Activated CD4-positive, alpha-beta T cell treated with anti-CD3 and anti-CD28 coated beads for 36 hours (primary cell): ENCODE measurements around the gene VASH1. TPM values are rescaled to one million over a fixed set of nuclear protein-coding genes. Genes with fewer than 3 reads are reported as not detected.

ENCODE experiments used
- ATAC-seq: fragments of 200-7000 bp; cut with Tn5 transposase; one replicate; pipeline ENCODE4 v1.10.0; 2021; ENCODE audit warnings: mild to moderate bottlenecking, moderate library complexity
- CTCF ChIA-PET: fragments of 350-600 bp; sonication (Branson Sonifier 250); formaldehyde crosslinking; loops from one replicate; lab custom pipeline; 2021; ENCODE audit warnings: antibody characterized with exemption; lab: Charles Lee
- POLR2A ChIA-PET: fragments of 350-600 bp; sonication (Branson Sonifier 250); formaldehyde crosslinking; loops from one replicate; lab custom pipeline; 2021; ENCODE audit warnings: antibody characterized with exemption, inconsistent platforms; lab: Charles Lee
- DNase-seq: peaks from one replicate; pipeline ENCODE4 v3.0.0-alpha.2; 2020
- H3K27ac Mint-ChIP-seq: one replicate; pipeline ENCODE4 v1.8.0; 2021; ENCODE audit warnings: mixed read lengths
- H3K27me3 Mint-ChIP-seq: one replicate; pipeline ENCODE4 v1.8.0; 2021; ENCODE audit warnings: mixed read lengths
- H3K36me3 Mint-ChIP-seq: one replicate; pipeline ENCODE4 v1.8.0; 2021; ENCODE audit warnings: low read depth, mixed read lengths
- H3K4me1 Mint-ChIP-seq: one replicate; pipeline ENCODE4 v1.8.0; 2021; ENCODE audit warnings: mixed read lengths
- H3K4me3 Mint-ChIP-seq: one replicate; pipeline ENCODE4 v1.8.0; 2021; ENCODE audit warnings: mild to moderate bottlenecking, moderate library complexity, mixed read lengths
- H3K9me3 Mint-ChIP-seq: one replicate; pipeline ENCODE4 v1.8.0; 2021; ENCODE audit warnings: low read depth, mixed read lengths
- intact Hi-C, 2 experiments: fragments of 100-400 bp; cut with DNase I in 1 of 2; cut with micrococcal nuclease in 1 of 2; formaldehyde crosslinking; loops; one replicate each; pipeline versions ENCODE4 v1.14.2 to v1.15.1; 2022 to 2024; cut with DNase I, micrococcal nuclease
- total RNA-seq, 2 experiments: library from RNA; stranded (reverse); gene quantifications; one replicate each; pipeline ENCODE4 v1.2.3, GENCODE V29; 2021

Gene VASH1
- total RNA-seq, 2 experiments from 2014 or later: 4.0 to 5.3 TPM

DNA sequence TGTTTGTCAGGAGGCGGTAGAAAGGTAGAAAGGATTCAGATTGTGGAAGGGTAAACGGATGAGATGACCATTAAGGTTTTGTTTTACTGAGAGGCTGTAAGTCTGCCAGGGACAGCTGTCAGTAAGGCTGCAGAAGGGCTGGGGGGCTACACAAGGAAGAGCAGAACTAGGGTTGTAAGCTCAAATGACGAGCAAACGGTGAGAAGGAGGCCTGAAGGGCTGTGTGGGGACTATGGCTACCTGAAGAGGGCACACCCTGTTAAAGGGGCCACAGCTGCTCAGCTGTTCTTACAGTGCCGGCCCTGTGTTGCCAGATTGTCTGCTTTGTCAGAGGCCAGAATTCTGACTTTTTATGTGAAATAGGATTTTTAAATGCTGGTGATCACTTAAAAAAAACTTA, 19.1 kb downstream of the VASH1 start:
- intact Hi-C loops: no loop called here
- peak overlapping the region; percentile 29 for H3K27ac Mint-ChIP-seq
- peaks cover 32% of the 10 kb centered on the region for H3K4me1 Mint-ChIP-seq
- H3K9me3 Mint-ChIP-seq: no peaks in the 10 kb centered on the region
- no peak overlapping the region for H3K4me3 Mint-ChIP-seq
- CTCF ChIA-PET: interaction anchor here (0.6 kb wide), 1 partner anchor 252 kb away, joined by 4 read pairs; no protein-coding TSS in a partner anchor
- DNase-seq (no peak), ATAC-seq (no peak)
- peaks cover 12% of the 10 kb centered on the region for H3K36me3 Mint-ChIP-seq
- no peaks in the 10 kb centered on the region for H3K27me3 Mint-ChIP-seq
- POLR2A ChIA-PET: no interaction called here

GRCh38 chr14:76780875-76781647, 19.8 kb downstream of the VASH1 start:
- peak overlapping the region; percentile 29 for H3K27ac Mint-ChIP-seq
- no peak overlapping the region for H3K4me3 Mint-ChIP-seq
- ATAC-seq: no peak
- ChIA-PET CTCF (interaction anchor here (0.8 to 1.1 kb wide), 2 partner anchors 65 to 127 kb away, joined by 4 read pairs; no protein-coding TSS in a partner anchor), POLR2A (no interaction called here)
- intact Hi-C loops: no loop called here
- no peak for DNase-seq
- H3K4me1 Mint-ChIP-seq: peaks cover 32% of the 10 kb centered on the region
- H3K27me3 Mint-ChIP-seq: no peaks in the 10 kb centered on the region
- H3K9me3 Mint-ChIP-seq: no peaks in the 10 kb centered on the region
- peaks cover 12% of the 10 kb centered on the region for H3K36me3 Mint-ChIP-seq

DNA sequence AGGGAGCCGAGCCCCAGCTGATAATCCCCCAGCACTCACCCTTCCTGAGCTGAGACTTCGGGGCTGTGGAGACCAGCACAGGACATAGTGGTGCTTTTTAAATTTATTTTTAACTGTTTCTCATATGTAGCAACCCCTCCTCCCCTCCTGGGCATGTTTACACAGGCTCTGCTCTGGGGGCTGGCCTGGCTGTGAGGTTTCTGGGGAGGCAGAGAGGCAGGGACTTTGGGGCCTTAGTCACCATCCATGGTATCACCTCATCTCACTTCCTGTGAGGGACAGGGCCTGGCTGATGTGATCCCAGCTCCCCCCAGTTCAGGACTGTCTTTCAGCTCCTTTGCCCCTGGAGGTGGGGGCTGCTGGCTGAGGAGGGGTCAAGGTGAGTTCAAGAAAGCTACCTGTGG, 20.4 kb downstream of the VASH1 start:
- intact Hi-C loops: no loop called here
- no peaks in the 10 kb centered on the region for H3K27me3 Mint-ChIP-seq
- no peaks in the 10 kb centered on the region for H3K9me3 Mint-ChIP-seq
- CTCF ChIA-PET: interaction anchor here (0.8 to 1.1 kb wide), 2 partner anchors 66 to 128 kb away, joined by 4 read pairs; no protein-coding TSS in a partner anchor
- peaks cover 32% of the 10 kb centered on the region for H3K4me1 Mint-ChIP-seq
- DNase-seq: peak; percentile 34
- no peak overlapping the region for H3K27ac Mint-ChIP-seq
- POLR2A ChIA-PET: no interaction called here
- ATAC-seq: peak; percentile 44
- H3K4me3 Mint-ChIP-seq: no peak overlapping the region
- peaks cover 16% of the 10 kb centered on the region for H3K36me3 Mint-ChIP-seq

GRCh38 chr14:76782115-76782884, 21.0 kb downstream of the VASH1 start:
- ChIA-PET POLR2A (no interaction called here), CTCF (interaction anchor here (0.6 to 8.0 kb wide), 7 partner anchors 12 to 128 kb away, joined by 3 to 88 read pairs (median 5); partner anchors contain the start of gene ANGEL1)
- peaks cover 32% of the 10 kb centered on the region for H3K4me1 Mint-ChIP-seq
- DNase-seq (no peak), ATAC-seq (no peak)
- no peak overlapping the region for H3K4me3 Mint-ChIP-seq
- no peaks in the 10 kb centered on the region for H3K9me3 Mint-ChIP-seq
- peaks cover 22% of the 10 kb centered on the region for H3K36me3 Mint-ChIP-seq
- no peaks in the 10 kb centered on the region for H3K27me3 Mint-ChIP-seq
- intact Hi-C loops: no loop called here
- H3K27ac Mint-ChIP-seq: peak overlapping the region; percentile 93

DNA sequence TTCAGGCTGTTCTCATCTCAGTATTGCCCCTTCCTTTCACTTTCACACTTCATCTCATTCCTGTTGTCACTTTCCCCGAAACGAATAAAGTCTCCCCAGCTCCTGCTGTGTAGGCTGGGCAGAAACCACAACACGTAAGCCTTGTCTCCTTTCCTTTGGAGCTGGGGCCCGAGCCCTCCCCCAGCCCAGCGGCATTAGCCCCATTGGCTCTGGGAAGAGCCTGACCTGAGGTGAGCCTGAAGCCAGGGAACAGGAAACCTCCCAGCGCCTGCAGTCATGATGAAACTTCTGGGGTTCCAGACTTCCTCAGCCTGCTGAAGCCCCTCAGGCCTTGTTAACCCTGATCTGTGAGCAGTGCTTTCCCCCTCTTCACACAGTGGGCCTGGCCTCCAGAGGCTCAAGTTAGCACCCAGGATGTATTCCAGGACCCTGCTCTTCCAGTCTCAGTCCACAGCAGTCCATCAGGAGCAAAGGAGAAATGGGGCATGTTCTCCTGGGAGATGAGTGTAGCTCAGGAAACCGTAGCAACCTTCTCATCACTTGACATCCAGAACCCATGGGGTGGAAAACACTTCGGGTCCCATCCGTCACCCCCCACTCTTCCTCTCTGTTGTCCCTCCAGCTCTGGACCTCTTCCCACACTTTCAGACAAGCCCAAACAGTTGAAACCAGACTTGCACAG, 21.8 kb downstream of the VASH1 start:
- DNase-seq (peak; percentile 41), ATAC-seq (peak; percentile 66)
- intact Hi-C loops: no loop called here
- Mint-ChIP-seq H3K36me3 (peaks cover 22% of the 10 kb centered on the region), H3K4me1 (peaks cover 32% of the 10 kb centered on the region), H3K27me3 (no peaks in the 10 kb centered on the region), H3K27ac (peak overlapping the region; percentile 93), H3K9me3 (no peaks in the 10 kb centered on the region), H3K4me3 (no peak overlapping the region)
- CTCF ChIA-PET: interaction anchor here (0.6 to 8.0 kb wide), 11 partner anchors 13 to 241 kb away, joined by 3 to 88 read pairs (median 4); partner anchors contain the start of gene ANGEL1
- POLR2A ChIA-PET: no interaction called here

DNA sequence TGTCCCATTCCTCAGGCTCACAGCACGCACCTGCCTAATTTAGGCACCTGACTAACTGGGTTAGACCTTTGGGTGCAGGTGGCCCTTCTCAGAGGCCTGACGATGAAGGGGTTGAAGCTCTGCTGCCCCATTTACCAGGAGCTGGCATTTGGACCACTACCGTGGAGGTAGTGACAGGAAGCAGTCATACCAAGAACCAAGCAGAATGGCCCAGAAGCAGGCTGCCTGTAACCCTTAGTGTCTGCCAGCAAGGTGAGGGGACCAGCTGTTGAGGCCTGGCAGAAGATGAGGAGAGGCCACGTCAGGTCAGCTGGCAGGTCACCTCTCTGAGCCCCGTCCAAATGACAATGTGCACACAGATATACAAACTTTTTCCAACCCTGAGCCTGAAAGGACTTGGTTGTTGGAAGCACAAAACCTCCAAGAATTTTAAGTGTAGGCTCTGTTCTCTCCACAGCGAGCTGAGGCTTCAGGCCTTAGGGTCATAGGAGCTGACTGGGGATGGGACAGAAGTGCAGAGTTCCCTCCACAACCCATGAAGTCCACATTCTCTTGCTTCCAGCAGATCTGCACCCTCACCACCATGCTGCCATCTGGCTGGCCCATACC, 23.1 kb downstream of the VASH1 start:
- ATAC-seq (no peak), DNase-seq (no peak)
- Mint-ChIP-seq H3K9me3 (no peaks in the 10 kb centered on the region), H3K36me3 (peaks cover 27% of the 10 kb centered on the region), H3K4me1 (peaks cover 32% of the 10 kb centered on the region), H3K4me3 (no peak overlapping the region), H3K27me3 (no peaks in the 10 kb centered on the region), H3K27ac (no peak overlapping the region)
- ChIA-PET POLR2A (no interaction called here), CTCF (interaction anchor here (0.6 to 8.0 kb wide), 18 partner anchors 8 to 662 kb away, joined by 3 to 88 read pairs (median 4); partner anchors contain the start of gene ANGEL1)
- intact Hi-C loops: loop anchor here (1.0 kb wide), 1 partner anchor 74 kb away; no protein-coding TSS in a partner anchor

DNA sequence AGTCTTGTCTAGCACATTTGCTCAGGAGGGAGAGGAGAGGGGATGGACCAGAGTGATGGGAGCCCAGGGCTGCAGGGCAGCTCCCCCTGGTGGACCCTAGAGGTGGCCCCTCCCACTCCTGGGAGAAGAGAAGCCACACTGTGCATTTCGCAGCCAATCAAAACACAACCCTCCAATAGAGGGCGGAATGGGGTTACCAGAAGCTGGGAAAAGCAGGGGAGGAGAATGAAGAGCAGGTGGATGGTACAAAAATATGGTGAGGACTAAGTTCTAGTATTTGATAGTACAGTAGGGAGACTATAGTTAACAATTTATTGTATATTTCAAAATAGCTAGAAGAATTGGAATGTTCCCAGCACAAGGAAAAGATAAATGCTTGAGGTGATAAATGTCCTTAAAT, 23.6 kb downstream of the VASH1 start:
- Mint-ChIP-seq H3K4me1 (peaks cover 32% of the 10 kb centered on the region), H3K4me3 (no peak overlapping the region), H3K27ac (no peak overlapping the region), H3K9me3 (no peaks in the 10 kb centered on the region), H3K27me3 (no peaks in the 10 kb centered on the region), H3K36me3 (peaks cover 27% of the 10 kb centered on the region)
- peak; percentile 81 for DNase-seq
- CTCF ChIA-PET: interaction anchor here (0.6 to 8.0 kb wide), 22 partner anchors 9 to 661 kb away, joined by 3 to 88 read pairs (median 4); partner anchors contain the start of gene ANGEL1
- intact Hi-C loops: loop anchor here (1.0 kb wide), 1 partner anchor 75 kb away; no protein-coding TSS in a partner anchor
- POLR2A ChIA-PET: no interaction called here
- peak; percentile 85 for ATAC-seq

DNA sequence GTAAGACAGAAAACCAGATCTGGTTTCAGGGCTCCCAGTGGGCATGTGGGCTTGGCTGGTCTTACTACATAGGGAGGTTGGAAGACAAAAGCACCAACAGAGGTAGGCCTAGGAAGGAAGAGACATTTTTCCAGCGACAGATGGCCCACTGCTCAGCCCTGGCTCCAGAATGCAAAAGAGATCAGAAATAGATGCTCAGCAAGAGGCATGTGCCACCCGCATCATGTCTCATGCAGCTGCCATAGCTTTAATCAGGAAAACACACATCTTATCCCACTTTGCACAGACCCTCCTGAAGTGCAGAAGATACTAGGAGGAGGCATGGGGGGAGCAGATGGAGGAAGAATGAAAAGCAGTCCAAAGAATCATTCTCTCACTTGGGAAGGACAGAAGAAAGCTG, 25.3 kb downstream of the VASH1 start:
- Mint-ChIP-seq H3K27me3 (no peaks in the 10 kb centered on the region), H3K27ac (no peak overlapping the region), H3K9me3 (no peaks in the 10 kb centered on the region), H3K36me3 (peaks cover 27% of the 10 kb centered on the region), H3K4me3 (no peak overlapping the region), H3K4me1 (peaks cover 32% of the 10 kb centered on the region)
- intact Hi-C loops: no loop called here
- ChIA-PET CTCF (interaction anchor here (0.7 to 8.0 kb wide), 4 partner anchors 17 to 196 kb away, joined by 3 to 88 read pairs (median 13); no protein-coding TSS in a partner anchor), POLR2A (no interaction called here)
- DNase-seq (no peak), ATAC-seq (no peak)

DNA sequence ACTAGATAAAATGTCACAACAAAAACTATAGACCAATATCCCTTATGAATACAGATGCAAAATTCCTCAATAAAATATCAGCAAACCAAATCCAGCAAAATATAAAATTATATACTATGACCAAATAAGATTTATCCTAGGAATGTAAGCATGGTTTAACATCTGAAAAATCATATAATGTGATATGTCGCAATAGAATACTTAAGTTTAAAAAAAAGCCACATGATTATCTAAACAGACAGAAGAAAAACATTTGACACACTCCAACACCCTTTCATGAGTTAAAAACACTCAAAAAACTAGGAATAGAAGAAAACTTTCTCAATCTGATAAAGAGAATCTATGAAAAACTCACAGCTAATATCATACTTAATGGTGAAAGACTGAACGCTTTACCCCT, 31.2 kb downstream of the VASH1 start:
- H3K36me3 Mint-ChIP-seq: peaks cover 37% of the 10 kb centered on the region
- CTCF ChIA-PET: no interaction called here
- no peaks in the 10 kb centered on the region for H3K27me3 Mint-ChIP-seq
- no peak overlapping the region for H3K27ac Mint-ChIP-seq
- POLR2A ChIA-PET: no interaction called here
- intact Hi-C loops: no loop called here
- H3K4me3 Mint-ChIP-seq: no peak overlapping the region
- H3K9me3 Mint-ChIP-seq: no peaks in the 10 kb centered on the region
- H3K4me1 Mint-ChIP-seq: no peaks in the 10 kb centered on the region
- DNase-seq: no peak
- no peak for ATAC-seq

DNA sequence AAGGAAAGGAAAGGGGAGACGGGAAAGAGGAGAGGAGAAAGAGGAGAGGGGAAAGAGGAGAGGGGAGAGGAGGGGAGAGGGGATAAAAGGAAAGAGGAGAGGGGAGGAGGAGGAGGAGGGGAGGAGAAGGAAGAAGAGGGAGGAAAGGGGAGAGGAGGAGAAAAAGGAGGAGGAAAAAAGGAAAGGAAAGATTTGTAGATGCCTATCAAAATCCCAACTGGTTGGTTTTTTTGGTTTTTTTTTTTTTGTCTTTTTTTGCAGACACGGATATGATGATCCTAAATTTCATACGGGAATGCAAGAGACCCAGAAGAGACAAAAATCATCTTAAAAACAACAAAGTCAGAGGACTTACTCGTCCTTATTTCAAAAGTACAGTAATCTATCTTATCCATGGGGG, 32.1 kb downstream of the VASH1 start:
- Mint-ChIP-seq H3K9me3 (no peaks in the 10 kb centered on the region), H3K4me3 (no peak overlapping the region), H3K4me1 (no peaks in the 10 kb centered on the region), H3K27ac (no peak overlapping the region), H3K27me3 (no peaks in the 10 kb centered on the region), H3K36me3 (peaks cover 42% of the 10 kb centered on the region)
- DNase-seq (no peak), ATAC-seq (no peak)
- intact Hi-C loops: no loop called here
- POLR2A ChIA-PET: no interaction called here
- CTCF ChIA-PET: no interaction called here
